Mucosa of descending colon (tissue), 3 donors: ENCODE measurements around the gene LRP5. TPM values are rescaled to one million over a fixed set of nuclear protein-coding genes. Genes with fewer than 3 reads are reported as not detected.
"Not testable (repeated sequence)": the region's sequence is repeated elsewhere in the genome, so short reads cannot be mapped to it uniquely, and the experiment has no call there.

ENCODE experiments used
- ATAC-seq: fragments of 200-7000 bp; cut with Tn5 transposase; one replicate; pipeline ENCODE4 v1.9.1; 2020; ENCODE audit warnings: mild to moderate bottlenecking, moderate library complexity
- DNase-seq, 3 donors: peaks; one replicate each; pipeline ENCODE4 v3.0.0-alpha.2; 2020
- H3K36me3 ChIP-seq: fragments of 200-600 bp; one replicate; pipeline ENCODE4 v1.8.0; 2021; ENCODE audit warnings: low read depth, mild to moderate bottlenecking
- H3K4me1 ChIP-seq: fragments of 200-600 bp; one replicate; pipeline ENCODE4 v1.8.0; 2021; ENCODE audit warnings: low read depth, mild to moderate bottlenecking
- H3K4me3 ChIP-seq: fragments of 200-600 bp; one replicate; pipeline ENCODE4 v1.8.0; 2021; ENCODE audit warnings: mild to moderate bottlenecking
- H3K9me3 ChIP-seq: fragments of 200-600 bp; one replicate; pipeline ENCODE4 v1.8.0; 2021; ENCODE audit warnings: mild to moderate bottlenecking
- intact Hi-C, 2 donors: fragments of 100-400 bp; cut with DNase I in 1 of 2; cut with micrococcal nuclease in 1 of 2; formaldehyde crosslinking; loops; one replicate each; pipeline versions ENCODE4 v1.11.0 to v1.11.1; 2022; cut with DNase I, micrococcal nuclease
- total RNA-seq, 3 donors: library from RNA; stranded (reverse); fragmentation: NEBNext Ultra II Directional in 2 of 3; extraction: Animal tissue kit (Norgen Biotek cat#: 25700) in 2 of 3; gene quantifications; one replicate each; pipeline versions ENCODE4 v1.2.1 to v1.2.4, GENCODE V29; 2021 to 2023
- TF ChIP-seq, protein P1 (sequence below): fragments of 200-600 bp; IDR thresholded peaks from one replicate; pipeline ENCODE4 v1.8.0; 2022; ENCODE audit warnings: antibody characterized with exemption, mild to moderate bottlenecking
- donor health status: DM: no; HTN: no; CAD: no; lungs with moderate emphysema.
- donor health status: DM: no; HTN: no; CAD: no.
- donor health status: DM: no; HTN: yes; CAD: no.

The LRP5 gene
- total RNA-seq, 3 donors from 2014 or later, result 83.7 to 113 (median 103) TPM

GRCh38 chr11:68398995-68399851, 86.8 kb downstream of the LRP5 start:
- no peak for ATAC-seq
- DNase-seq, result no peak
- Histone ChIP-seq H3K9me3 (no peaks in the 10 kb centered on the region), H3K4me1 (peaks cover 27% of the 10 kb centered on the region), H3K4me3 (no peak overlapping the region), H3K36me3 (no peaks in the 10 kb centered on the region)
- intact Hi-C loops, result no loop called here
- TF ChIP-seq, protein P1, sequence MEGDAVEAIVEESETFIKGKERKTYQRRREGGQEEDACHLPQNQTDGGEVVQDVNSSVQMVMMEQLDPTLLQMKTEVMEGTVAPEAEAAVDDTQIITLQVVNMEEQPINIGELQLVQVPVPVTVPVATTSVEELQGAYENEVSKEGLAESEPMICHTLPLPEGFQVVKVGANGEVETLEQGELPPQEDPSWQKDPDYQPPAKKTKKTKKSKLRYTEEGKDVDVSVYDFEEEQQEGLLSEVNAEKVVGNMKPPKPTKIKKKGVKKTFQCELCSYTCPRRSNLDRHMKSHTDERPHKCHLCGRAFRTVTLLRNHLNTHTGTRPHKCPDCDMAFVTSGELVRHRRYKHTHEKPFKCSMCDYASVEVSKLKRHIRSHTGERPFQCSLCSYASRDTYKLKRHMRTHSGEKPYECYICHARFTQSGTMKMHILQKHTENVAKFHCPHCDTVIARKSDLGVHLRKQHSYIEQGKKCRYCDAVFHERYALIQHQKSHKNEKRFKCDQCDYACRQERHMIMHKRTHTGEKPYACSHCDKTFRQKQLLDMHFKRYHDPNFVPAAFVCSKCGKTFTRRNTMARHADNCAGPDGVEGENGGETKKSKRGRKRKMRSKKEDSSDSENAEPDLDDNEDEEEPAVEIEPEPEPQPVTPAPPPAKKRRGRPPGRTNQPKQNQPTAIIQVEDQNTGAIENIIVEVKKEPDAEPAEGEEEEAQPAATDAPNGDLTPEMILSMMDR, result no peak

- Histone ChIP-seq H3K36me3 (no peaks in the 10 kb centered on the region), H3K4me1 (peaks cover 27% of the 10 kb centered on the region), H3K4me3 (no peak overlapping the region), H3K9me3 (no peaks in the 10 kb centered on the region)
- intact Hi-C loops, result no loop called here
- DNase-seq (no peak), ATAC-seq (peak; percentile 22)
- TF ChIP-seq, protein P1, result no peak
These were observed 87.5 kb downstream of the LRP5 start for GRCh38 chr11:68399916-68400315.

DNA sequence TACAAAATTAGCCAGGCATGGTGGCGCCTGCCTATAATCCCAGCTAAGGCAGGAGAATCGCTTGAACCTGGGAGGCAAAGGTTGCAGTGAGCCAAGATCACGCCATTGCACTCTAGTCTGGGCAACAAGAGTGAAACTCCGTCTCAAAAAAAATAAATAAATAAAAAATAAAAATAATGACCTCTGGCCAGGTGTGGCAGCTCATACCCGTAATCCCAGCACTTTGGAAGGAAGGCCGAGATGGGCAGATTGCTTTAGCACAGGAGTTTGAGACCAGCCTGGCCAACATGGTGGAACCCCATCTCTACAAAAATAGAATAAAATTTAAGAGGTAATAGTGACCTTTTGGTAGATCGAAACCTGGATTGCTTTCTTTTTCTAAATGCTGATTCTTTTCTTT, 88.2 kb downstream of the LRP5 start:
- ATAC-seq, result peak; percentile 39
- intact Hi-C loops, DNase-seq, H3K36me3 ChIP-seq, H3K4me3 ChIP-seq, H3K9me3 ChIP-seq: not testable (repeated sequence)
- peaks cover 29% of the 10 kb centered on the region for H3K4me1 ChIP-seq

GRCh38 chr11:68401856-68402255, 89.5 kb downstream of the LRP5 start:
- intact Hi-C loops, result no loop called here
- H3K4me3 ChIP-seq, result no peak overlapping the region
- no peak for ATAC-seq
- TF ChIP-seq, protein P1, result no peak
- DNase-seq, result no peak
- peaks cover 40% of the 10 kb centered on the region for H3K4me1 ChIP-seq
- no peaks in the 10 kb centered on the region for H3K36me3 ChIP-seq
- no peaks in the 10 kb centered on the region for H3K9me3 ChIP-seq

DNA sequence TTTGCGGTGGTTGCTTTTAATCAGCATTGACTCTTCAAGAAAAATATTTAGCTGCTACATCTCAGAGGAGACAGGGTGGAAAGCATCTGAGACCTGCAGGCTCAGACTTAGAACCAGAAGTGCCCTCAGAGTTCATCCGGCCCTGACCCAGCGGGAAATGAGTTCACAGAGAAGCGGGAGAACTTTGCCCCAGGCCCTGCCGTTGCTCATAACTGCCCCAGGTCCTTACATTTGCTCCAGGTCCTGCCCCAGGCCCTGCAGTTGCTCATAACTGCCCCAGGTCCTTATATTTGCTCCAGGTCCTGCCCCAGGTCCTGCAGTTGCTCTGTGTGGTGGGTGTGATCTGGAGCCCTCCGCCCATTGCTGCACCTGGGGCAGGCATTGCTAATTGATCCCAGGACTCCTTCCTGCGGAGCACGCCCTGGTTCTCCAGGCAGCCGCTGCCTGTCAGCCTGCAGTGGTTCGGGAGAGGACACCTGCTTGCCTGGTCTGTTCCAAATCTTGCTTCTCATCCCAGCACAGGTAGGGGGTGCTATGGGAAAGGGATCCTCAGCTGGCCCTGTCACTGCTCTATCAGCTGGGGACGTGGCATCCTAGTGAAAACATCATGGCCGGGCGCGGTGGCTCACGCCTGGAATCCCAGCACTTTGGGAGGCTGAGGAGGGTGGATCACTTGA, 90.1 kb downstream of the LRP5 start:
- Histone ChIP-seq H3K9me3 (no peaks in the 10 kb centered on the region), H3K36me3 (no peaks in the 10 kb centered on the region), H3K4me3 (no peak overlapping the region), H3K4me1 (peaks cover 41% of the 10 kb centered on the region)
- intact Hi-C loops, result no loop called here
- ATAC-seq, result no peak
- DNase-seq, result no peak
- TF ChIP-seq, protein P1, result no peak

GRCh38 chr11:68403424-68403823, 91.0 kb downstream of the LRP5 start:
- peaks cover 38% of the 10 kb centered on the region for H3K4me1 ChIP-seq
- TF ChIP-seq, protein P1, result no peak
- H3K4me3 ChIP-seq, result no peak overlapping the region
- DNase-seq, result no peak
- H3K9me3 ChIP-seq, result no peaks in the 10 kb centered on the region
- no peak for ATAC-seq
- H3K36me3 ChIP-seq, result no peaks in the 10 kb centered on the region
- intact Hi-C loops, result no loop called here
